Stimulated activated CD4-positive, alpha-beta T cell treated with anti-CD3 and anti-CD28 coated beads, Interleukin-15, amount 100 ng/mL, for 48 hours (primary cell): Measurements from ENCODE around the gene TOX3.

Experiments
- DNase-seq, 2 donors: peaks; one replicate each; pipeline ENCODE4 v3.0.0-alpha.2; 2020; ENCODE audit warnings: low read depth in 2 of 2

The TOX3 gene

DNA sequence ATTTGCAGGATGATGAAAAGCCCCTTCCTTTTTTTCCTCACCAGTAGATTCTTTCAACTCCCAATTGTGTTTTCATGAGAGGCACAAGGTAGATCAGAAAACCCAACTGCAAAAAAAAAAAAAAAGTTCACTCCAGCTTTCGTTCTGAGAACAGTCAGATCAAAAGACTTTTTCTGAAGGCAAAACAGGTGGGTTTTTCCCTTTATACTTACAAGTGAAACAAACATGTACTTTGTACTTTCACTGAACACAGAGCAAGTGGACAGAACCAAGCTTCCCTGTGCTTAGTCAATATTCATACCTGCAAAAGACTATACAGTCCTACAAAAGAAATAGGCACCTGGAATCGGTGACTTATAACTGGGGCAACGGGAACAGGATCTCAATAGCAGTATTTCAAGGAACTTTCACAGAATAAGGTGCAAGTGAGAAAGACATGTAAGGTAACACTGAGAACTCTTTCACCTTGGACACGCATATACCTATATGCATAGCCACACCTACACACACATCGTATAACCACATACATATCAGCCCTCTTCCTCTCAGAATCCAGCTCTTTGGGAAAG, 54.1 kb downstream of the TOX3 start:
- no peak for DNase-seq

DNA sequence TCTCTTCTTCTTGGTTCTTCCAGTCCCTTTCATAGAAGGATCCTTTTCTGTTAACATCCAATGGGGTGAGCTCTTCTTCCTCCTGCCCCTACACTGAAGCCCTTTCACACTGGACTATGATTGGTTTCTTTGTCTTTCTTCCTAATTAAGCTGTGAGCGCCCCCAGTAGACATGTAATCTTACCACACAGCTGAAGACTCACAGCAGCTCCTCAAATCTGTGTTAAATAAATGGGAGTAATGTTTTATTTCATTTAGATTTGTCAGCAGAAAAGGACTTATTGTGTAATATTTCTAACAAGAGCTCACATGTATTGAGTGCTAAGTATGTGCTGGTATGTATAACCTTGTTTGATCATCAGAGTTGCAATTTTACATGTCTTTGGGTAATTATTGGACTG, 55.7 kb downstream of the TOX3 start:
- no peak for DNase-seq

- no peak for DNase-seq
These were observed 57.0 kb downstream of the TOX3 start for GRCh38 chr16:52489894-52490293.

DNA sequence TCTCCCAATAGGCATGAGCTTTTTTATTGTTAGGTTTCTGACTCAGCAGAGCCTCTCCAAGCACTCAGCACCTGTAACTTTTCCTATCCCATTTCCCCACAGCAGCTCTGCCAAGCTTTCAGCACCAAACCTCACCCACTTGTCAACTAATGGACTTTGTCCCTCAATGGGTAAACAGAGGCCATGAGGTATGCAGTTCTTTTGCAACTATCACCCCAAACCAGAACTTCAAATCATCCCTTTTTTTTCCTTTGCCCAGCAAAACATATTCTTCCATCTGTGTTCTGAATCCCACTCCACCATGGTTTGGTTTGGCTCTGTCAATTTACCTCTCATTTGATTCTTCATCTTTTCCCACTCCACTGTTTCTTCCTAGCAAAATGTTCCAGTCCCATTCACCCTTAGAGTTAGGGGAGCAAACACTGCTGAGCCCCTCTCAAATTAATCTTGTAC, 58.1 kb downstream of the TOX3 start:
- no peak for DNase-seq

- DNase-seq, result no peak
These were observed 59.0 kb downstream of the TOX3 start for GRCh38 chr16:52487849-52488457.

- no peak for DNase-seq
These were observed 66.7 kb downstream of the TOX3 start for GRCh38 chr16:52480237-52480636.

DNA sequence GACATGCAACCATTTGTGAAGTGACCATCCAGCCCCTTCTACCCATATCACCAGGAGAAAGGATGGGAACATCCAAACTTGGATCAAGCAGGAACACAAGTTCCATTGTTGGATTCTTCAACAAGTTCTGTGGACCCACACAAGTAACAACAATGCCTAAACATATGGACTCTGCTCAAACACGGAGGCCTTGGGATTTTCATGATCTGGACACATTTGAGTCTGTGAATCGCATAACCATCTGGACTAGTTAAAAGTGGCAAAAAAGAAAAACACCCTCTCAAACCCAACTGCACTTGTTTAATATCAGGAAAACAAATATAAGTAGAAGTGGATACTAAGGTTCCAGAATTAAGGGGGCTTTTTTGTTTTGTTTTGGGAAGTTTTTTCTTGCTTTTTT, 70.8 kb downstream of the TOX3 start:
- no peak for DNase-seq

- no peak for DNase-seq
These were observed 72.3 kb downstream of the TOX3 start for GRCh38 chr16:52474679-52475078.

DNA sequence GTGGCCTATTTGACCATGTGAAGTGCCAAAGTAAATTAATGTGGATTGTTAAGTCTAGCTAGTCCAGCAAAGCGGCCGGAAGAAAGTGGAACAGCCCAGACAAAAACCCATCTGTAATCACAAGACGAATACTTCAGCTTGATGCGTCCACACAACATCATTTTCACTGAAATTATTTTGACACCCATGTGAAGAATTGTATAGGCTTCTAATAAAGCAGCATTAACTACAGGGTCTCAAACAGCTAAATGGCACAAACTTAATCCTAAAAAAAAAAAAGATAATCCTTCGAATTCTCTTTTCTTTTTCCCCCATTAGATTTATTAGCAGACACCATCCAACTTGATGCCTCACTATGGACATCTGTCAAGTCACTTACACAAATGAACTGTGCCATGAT, 73.8 kb downstream of the TOX3 start:
- DNase-seq, result no peak

- no peak for DNase-seq
These were observed 75.1 kb downstream of the TOX3 start for GRCh38 chr16:52471650-52472370.

DNA sequence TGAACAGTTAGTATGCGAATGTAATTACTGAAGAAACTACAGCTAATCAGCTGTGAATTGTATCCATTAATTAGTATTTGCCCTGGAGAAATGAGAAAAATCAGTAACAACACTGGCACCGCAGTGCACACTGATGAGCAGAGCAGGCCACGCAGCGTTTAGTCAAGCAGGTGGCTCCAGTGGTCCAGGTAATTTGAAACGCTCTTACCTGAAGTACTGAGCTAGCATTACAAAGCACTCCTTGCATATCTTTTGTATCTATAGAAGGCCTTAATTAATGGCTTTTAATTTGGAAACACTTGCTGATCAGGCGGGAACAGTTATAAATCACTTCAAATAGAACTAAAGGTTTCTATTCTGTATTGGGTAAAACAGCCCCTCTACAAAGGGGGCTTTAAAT, 76.4 kb downstream of the TOX3 start:
- DNase-seq, result no peak

DNA sequence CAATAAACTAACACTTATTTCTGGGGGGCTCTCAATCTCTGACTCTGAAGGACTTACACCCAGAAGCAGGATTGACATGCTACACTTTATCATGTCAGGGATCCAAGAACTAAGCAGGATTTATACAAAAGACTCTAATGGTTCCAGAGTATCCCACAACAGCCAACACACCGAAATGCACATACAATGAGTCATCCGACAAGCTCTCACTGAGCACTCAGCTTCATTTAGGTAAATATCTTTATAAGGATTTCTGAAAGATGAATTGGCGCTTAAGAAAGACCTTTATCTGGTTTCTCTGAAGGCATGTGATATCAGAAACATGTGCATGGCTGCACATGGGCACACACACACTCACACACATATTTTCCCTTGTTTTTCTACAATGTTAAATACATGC, 77.2 kb downstream of the TOX3 start:
- no peak for DNase-seq

- no peak for DNase-seq
These were observed 77.9 kb downstream of the TOX3 start for GRCh38 chr16:52469091-52469490.

DNA sequence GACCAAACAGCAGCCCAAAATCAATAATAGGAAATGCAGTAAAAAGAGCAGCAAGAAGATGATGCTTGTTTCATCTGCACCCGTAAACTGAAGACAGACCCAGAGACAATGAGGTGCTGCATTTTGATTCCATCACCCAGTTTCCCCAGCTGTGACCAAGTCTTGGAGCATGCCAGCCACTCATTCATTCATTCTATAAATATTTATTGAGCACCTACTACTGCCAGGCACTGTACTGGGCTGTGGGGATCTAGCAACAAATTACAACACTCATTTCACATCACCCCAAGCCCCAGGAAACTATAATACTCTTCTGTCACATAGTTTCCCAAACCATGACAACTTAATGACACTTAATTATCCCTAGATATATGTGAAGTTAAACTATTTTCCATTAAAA, 79.2 kb downstream of the TOX3 start:
- DNase-seq, result no peak

DNA sequence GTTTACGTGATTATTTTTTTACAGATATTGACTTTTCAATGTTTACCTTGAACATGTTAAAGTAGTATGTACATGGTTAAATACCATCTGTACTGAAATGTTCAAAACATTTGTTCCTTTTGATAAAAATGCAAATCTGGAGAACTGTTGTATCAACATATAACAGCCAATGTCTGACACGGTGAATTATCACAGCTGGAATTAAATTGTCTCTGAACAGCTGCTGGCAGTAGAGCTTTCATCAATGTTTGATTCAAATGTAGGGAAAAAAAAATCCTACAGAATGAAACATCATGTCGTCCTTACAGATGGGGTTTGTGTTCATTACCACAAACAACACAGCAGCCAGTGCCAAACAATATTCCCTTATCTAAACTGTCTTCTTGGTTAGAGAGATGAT, 79.9 kb downstream of the TOX3 start:
- no peak for DNase-seq

- no peak for DNase-seq
These were observed 81.2 kb downstream of the TOX3 start for GRCh38 chr16:52465711-52466267.

GRCh38 chr16:52463904-52464303, 83.0 kb downstream of the TOX3 start:
- DNase-seq, result no peak

- no peak for DNase-seq
These were observed 84.1 kb downstream of the TOX3 start for GRCh38 chr16:52462816-52463215.

DNA sequence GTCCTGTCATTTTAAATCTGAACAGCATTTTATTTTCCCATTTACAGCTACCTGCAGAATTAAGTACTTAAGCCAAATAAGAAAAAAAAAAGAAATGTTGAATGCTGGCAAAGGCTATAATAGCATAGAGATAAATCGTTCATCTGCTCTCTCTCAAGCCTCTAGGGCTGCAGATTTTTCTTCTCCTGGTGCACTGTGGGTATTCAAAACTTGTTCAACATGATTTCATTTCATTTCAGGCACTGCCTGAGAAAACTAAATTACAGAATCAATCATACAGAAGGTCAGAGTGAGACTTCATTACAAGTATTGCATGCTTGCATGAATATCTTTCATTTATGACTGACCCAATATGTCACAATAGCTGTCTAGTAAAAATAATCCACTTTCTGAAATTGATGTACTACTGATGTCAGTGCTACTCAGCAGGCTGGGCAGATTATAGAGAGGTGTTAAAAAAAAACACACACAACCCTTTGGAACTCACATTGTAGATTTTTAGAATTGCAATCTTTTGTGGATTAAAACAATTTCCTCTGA, 86.2 kb downstream of the TOX3 start:
- DNase-seq, result no peak

- DNase-seq, result no peak
These were observed 90.6 kb downstream of the TOX3 start for GRCh38 chr16:52456368-52456767.

GRCh38 chr16:52455549-52456277, 91.2 kb downstream of the TOX3 start:
- no peak for DNase-seq

- DNase-seq, result no peak
These were observed 93.3 kb downstream of the TOX3 start for GRCh38 chr16:52453644-52454043.
